ENCODE results near the gene GLRB. TPM values are rescaled to one million over a fixed set of nuclear protein-coding genes. Genes with fewer than 3 reads are reported as not detected.

The GLRB gene
- total RNA-seq, 1 experiment from 2014 or later, result 1.8 TPM

Other genes starting within 250 kb of the GLRB start
- 14.5 TPM for gene PDGFC, start 104.4 kb upstream of the GLRB start, total RNA-seq (2021; ENCODE audit: unreplicated experiment)
- not detected for gene GRIA2, start 144.6 kb downstream of the GLRB start, total RNA-seq (2021; ENCODE audit: unreplicated experiment)